ENCODE results near the gene FGF3.

Gene FGF3

GRCh38 chr11:69818603-69819441 is at the start of gene FGF3:
FGF3 (minus strand) TSS chr11:69819416; CDS start chr11:69818933, 483 bp downstream.
- DNase-seq: no peak

- DNase-seq: no peak
These were observed 49.7 kb upstream of the FGF3 start for GRCh38 chr11:69868871-69869270.

- no peak for DNase-seq
These were observed 49.0 kb upstream of the FGF3 start for GRCh38 chr11:69868006-69868810.

- DNase-seq: no peak
These were observed 48.1 kb upstream of the FGF3 start for GRCh38 chr11:69867076-69868005.

- no peak for DNase-seq
These were observed 47.4 kb upstream of the FGF3 start for GRCh38 chr11:69866648-69867047.

GRCh38 chr11:69865707-69866106 is 46.5 kb upstream of the FGF3 start:
- DNase-seq: no peak

- no peak for DNase-seq
These were observed 45.8 kb upstream of the FGF3 start for GRCh38 chr11:69864686-69865661.

- DNase-seq: no peak
These were observed 44.5 kb upstream of the FGF3 start for GRCh38 chr11:69863544-69864200.

GRCh38 chr11:69862797-69863543 is 43.8 kb upstream of the FGF3 start:
- DNase-seq: no peak

GRCh38 chr11:69862331-69862771 is 43.1 kb upstream of the FGF3 start:
- no peak for DNase-seq

- no peak for DNase-seq
These were observed 42.7 kb upstream of the FGF3 start for GRCh38 chr11:69861901-69862300.

- no peak for DNase-seq
These were observed 41.7 kb upstream of the FGF3 start for GRCh38 chr11:69860796-69861445.

GRCh38 chr11:69860244-69860643 is 41.0 kb upstream of the FGF3 start:
- no peak for DNase-seq

GRCh38 chr11:69859275-69859934 is 40.2 kb upstream of the FGF3 start:
- no peak for DNase-seq

- DNase-seq: no peak
These were observed 36.2 kb upstream of the FGF3 start for GRCh38 chr11:69855421-69855820.

GRCh38 chr11:69854713-69855112 is 35.5 kb upstream of the FGF3 start:
- no peak for DNase-seq

GRCh38 chr11:69852056-69852455 is 32.8 kb upstream of the FGF3 start:
- DNase-seq: no peak

- no peak for DNase-seq
These were observed 29.0 kb upstream of the FGF3 start for GRCh38 chr11:69848201-69848600.

- no peak for DNase-seq
These were observed 25.2 kb upstream of the FGF3 start for GRCh38 chr11:69844396-69844795.
